Colonic mucosa (tissue), 4 donors: ENCODE data around the gene PRTFDC1. TPM values are rescaled to one million over a fixed set of nuclear protein-coding genes. Genes with fewer than 3 reads are reported as not detected.
"Not testable (repeated sequence)": the region's sequence is repeated elsewhere in the genome, so short reads cannot be mapped to it uniquely, and the experiment has no call there.

ENCODE experiments used
- DNase-seq: peaks from one replicate; pipeline ENCODE4 v3.0.0-alpha.2; 2020
- H3K27ac ChIP-seq: fragments of 200-600 bp; one replicate; pipeline ENCODE4 v1.8.0; 2021
- H3K27me3 ChIP-seq: fragments of 200-600 bp; one replicate; pipeline ENCODE4 v1.8.0; 2021
- H3K36me3 ChIP-seq: fragments of 200-600 bp; one replicate; pipeline ENCODE4 v1.8.0; 2021
- H3K4me1 ChIP-seq: fragments of 200-600 bp; one replicate; pipeline ENCODE4 v1.8.0; 2021; ENCODE audit warnings: mild to moderate bottlenecking
- H3K4me3 ChIP-seq: fragments of 200-600 bp; one replicate; pipeline ENCODE4 v1.8.0; 2021
- H3K9ac ChIP-seq, 2 donors: one replicate each; pipeline ENCODE4 v1.7.0; 2013; ENCODE audit warnings: control low read depth in 2 of 2, low read depth in 2 of 2, low read length in 2 of 2
- H3K9me3 ChIP-seq: fragments of 200-600 bp; one replicate; pipeline ENCODE4 v1.8.0; 2021
- CTCF ChIP-seq: fragments of 200-600 bp; IDR thresholded peaks from one replicate; pipeline ENCODE4 v1.8.0; 2022; ENCODE audit warnings: antibody characterized with exemption, mild to moderate bottlenecking
- intact Hi-C: fragments of 100-400 bp; cut with DNase I; formaldehyde crosslinking; loops from one replicate; pipeline ENCODE4 v1.14.1; 2022
- total RNA-seq, 2 donors: library from RNA; stranded (reverse); fragmentation: NEBNext Ultra II Directional in 1 of 2; extraction: Animal tissue kit (Norgen Biotek cat#: 25700) in 1 of 2; gene quantifications; one replicate each; pipeline ENCODE4 v1.2.1, GENCODE V29; 2021
- donor health status: healthy.
- donor health status: DM: no; HTN: no; CAD: no.
- donor health status: DM: no; HTN: no; CAD: no.

PRTFDC1 gene
- total RNA-seq, 2 donors from 2014 or later, result 8.1 to 16.0 TPM

DNA sequence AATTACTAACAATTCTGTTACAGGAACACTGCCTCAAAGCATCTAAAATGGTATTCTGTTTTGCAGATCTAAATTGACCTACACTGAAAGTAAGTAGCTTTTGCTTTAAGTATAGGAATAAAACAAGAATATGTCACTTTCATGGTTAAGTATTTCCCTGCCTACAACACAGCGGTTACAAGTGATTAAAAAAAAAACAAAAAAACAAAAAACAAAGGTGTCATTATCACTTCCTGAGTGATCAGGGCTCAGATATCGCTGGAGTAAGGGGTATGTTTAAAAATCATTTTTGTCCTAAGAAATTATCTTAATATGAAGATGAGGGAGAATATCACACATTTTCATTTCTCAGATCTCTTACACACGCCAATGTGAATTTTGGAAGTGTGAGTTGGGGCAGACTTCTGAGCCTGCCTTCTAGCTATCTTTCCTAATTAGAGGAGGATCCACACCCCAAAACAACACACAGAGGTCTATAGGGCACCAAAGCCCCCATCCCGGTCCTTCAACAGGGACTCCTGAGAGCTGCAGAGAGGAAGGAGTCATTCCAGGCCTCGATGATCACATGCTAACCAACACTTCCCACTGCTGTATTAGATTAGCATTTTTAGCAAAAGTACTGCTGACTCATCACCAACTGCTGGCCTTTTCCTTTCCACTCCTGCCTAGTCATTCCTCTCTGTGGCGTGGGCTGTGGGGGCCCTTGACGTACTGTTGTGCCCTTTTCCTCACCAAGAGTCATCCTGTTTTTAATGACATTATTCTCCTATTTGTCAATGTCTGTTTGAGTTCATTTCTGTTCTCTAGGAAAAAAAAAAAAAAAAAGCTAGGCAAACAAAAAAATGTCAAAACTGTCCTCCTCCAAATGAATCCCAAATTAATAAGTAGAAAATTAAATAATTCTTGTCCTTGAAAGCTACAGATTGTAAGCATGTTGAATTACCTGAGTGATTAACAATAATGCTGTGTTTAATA lies 31.2 kb downstream of the PRTFDC1 start:
- H3K27ac ChIP-seq, result no peak overlapping the region
- no peak overlapping the region for H3K9ac ChIP-seq

DNA sequence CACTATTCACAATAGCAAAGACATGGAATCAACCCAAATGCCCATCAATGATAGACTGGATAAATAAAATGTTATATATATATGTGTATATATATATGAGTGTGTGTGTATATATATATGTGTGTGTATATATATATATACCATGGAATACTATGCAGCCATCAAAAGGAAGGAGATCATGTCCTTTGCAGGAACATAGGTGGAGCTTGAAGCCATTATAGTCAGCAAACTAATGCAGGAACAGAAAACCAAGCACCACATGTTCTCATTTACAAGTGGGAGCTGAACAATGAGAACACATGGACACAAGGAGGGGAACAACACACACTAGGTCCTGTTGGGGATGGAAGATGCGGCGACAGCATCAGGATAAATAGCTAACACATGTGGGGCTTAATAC lies 32.2 kb downstream of the PRTFDC1 start:
- H3K9ac ChIP-seq, H3K27ac ChIP-seq, H3K9me3 ChIP-seq, intact Hi-C loops, H3K36me3 ChIP-seq, H3K4me3 ChIP-seq, DNase-seq, H3K27me3 ChIP-seq, H3K4me1 ChIP-seq: not testable (repeated sequence)

More for the DNA sequence above, 31.2 kb downstream of the PRTFDC1 start:
- H3K9me3 ChIP-seq, result no peaks in the 10 kb centered on the region
- no peaks in the 10 kb centered on the region for H3K36me3 ChIP-seq
- no peak overlapping the region for H3K4me3 ChIP-seq
- intact Hi-C loops, result no loop called here
- no peaks in the 10 kb centered on the region for H3K27me3 ChIP-seq
- no peak for TF ChIP-seq CTCF
- no peaks in the 10 kb centered on the region for H3K4me1 ChIP-seq
- DNase-seq, result peak; percentile 41

GRCh38 chr10:24919629-24920028 lies 32.8 kb downstream of the PRTFDC1 start:
- DNase-seq, H3K27me3 ChIP-seq, H3K27ac ChIP-seq, intact Hi-C loops, H3K9ac ChIP-seq, H3K4me1 ChIP-seq, H3K9me3 ChIP-seq, H3K36me3 ChIP-seq, H3K4me3 ChIP-seq: not testable (repeated sequence)

DNA sequence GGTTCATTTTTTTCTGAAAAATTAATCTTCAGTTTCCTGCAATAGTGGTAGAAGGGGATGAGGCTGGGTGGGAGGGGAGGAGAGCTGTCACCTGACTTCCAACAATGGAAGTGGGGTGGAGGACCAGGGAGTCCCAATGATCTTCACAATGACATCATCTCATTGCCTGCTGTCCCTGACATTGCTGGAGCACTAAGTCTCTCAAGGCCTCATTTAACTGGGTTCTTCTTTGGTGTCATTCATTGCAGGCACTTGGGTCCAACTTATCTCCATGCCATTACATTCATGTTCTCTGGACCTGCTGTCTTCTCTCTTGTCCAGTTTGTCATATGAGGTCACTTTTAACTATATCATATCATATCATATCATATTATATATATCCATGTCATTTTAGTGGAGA lies 34.4 kb downstream of the PRTFDC1 start:
- Histone ChIP-seq H3K9ac (no peak overlapping the region), H3K27me3 (no peaks in the 10 kb centered on the region), H3K4me3 (no peak overlapping the region), H3K36me3 (no peaks in the 10 kb centered on the region), H3K9me3 (no peaks in the 10 kb centered on the region), H3K4me1 (no peaks in the 10 kb centered on the region), H3K27ac (no peak overlapping the region)
- no peak for DNase-seq
- no peak for TF ChIP-seq CTCF
- intact Hi-C loops, result no loop called here

GRCh38 chr10:24917493-24917892 lies 34.9 kb downstream of the PRTFDC1 start:
- no peak overlapping the region for H3K27ac ChIP-seq
- H3K4me1 ChIP-seq, result no peaks in the 10 kb centered on the region
- intact Hi-C loops, result no loop called here
- no peak overlapping the region for H3K4me3 ChIP-seq
- no peak for TF ChIP-seq CTCF
- no peak overlapping the region for H3K9ac ChIP-seq
- H3K9me3 ChIP-seq, result no peaks in the 10 kb centered on the region
- no peak for DNase-seq
- no peaks in the 10 kb centered on the region for H3K36me3 ChIP-seq
- no peaks in the 10 kb centered on the region for H3K27me3 ChIP-seq

DNA sequence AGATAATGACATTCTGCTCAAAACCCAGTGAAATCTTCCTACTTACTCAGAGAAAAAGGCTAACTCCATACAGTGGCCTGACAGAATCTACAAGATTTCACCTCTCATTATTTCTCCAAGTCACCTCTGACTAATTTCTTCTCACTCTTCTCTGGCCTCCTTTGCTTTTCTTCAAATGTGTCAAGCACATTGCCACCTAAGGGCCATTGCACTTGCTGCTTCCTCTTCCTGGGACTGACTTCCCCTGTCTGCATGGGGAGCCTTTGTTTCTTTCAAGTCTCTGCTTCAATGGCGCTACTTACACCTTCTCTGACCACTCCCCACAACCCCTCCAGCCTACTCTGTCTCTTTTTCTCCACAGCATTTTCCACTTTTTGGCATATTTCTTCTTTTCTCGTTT lies 36.0 kb downstream of the PRTFDC1 start:
- DNase-seq, result no peak
- Histone ChIP-seq H3K4me1 (no peaks in the 10 kb centered on the region), H3K9ac (no peak overlapping the region), H3K36me3 (no peaks in the 10 kb centered on the region), H3K4me3 (no peak overlapping the region), H3K9me3 (no peaks in the 10 kb centered on the region), H3K27ac (no peak overlapping the region), H3K27me3 (no peaks in the 10 kb centered on the region)
- intact Hi-C loops, result no loop called here
- no peak for TF ChIP-seq CTCF
